Lung (tissue), 12 donors: ENCODE results near the gene C1orf167. TPM values are rescaled to one million over a fixed set of nuclear protein-coding genes. Genes with fewer than 3 reads are reported as not detected.
A peak's percentile ranks its signal among the peaks of the same experiment; 100 is the strongest.

Experiments
- ATAC-seq: fragments of 200-7000 bp; cut with Tn5 transposase; one replicate; pipeline ENCODE4 v1.9.1; 2020; ENCODE audit warnings: moderate number of reproducible peaks; ENCODE audit not compliant: insufficient read depth, low FRiP score
- DNase-seq, 3 donors: peaks; one replicate each; pipeline ENCODE4 v3.0.0-alpha.2; 2013 to 2017
- H3K27ac ChIP-seq, 2 donors: one replicate each; pipeline ENCODE4 v1.5.1; 2013; ENCODE audit warnings: mild to moderate bottlenecking in 2 of 2, moderate library complexity in 2 of 2, control low read depth in 1 of 2, inconsistent platforms in 1 of 2, low read depth in 1 of 2, low read length in 1 of 2
- H3K27me3 ChIP-seq, 3 donors: one replicate each; pipeline ENCODE4 v1.5.1; 2013; ENCODE audit warnings: low read length in 2 of 3; ENCODE audit not compliant: control insufficient read depth in 3 of 3, insufficient read depth in 3 of 3
- H3K36me3 ChIP-seq, 4 donors: one replicate each; pipeline ENCODE4 v1.5.1; 2013; ENCODE audit warnings: low read length in 4 of 4, mild to moderate bottlenecking in 1 of 4, moderate library complexity in 1 of 4; ENCODE audit not compliant: control insufficient read depth in 4 of 4, insufficient read depth in 4 of 4
- H3K4me1 ChIP-seq, 5 donors: one replicate each; pipeline ENCODE4 v1.5.1; 2013; ENCODE audit warnings: low read length in 5 of 5, mild to moderate bottlenecking in 2 of 5, moderate library complexity in 1 of 5; ENCODE audit not compliant: control insufficient read depth in 5 of 5, insufficient read depth in 5 of 5
- H3K4me3 ChIP-seq: one replicate; pipeline ENCODE4 v1.5.1; 2013; ENCODE audit warnings: mild to moderate bottlenecking, control low read depth, moderate library complexity
- H3K9ac ChIP-seq, 2 donors: one replicate each; pipeline ENCODE4 v1.5.1; 2013; ENCODE audit warnings: low read length in 2 of 2, control low read depth in 1 of 2; ENCODE audit not compliant: insufficient read depth in 1 of 2
- H3K9me3 ChIP-seq, 4 donors: one replicate each; pipeline ENCODE4 v1.5.1; 2013; ENCODE audit warnings: low read length in 3 of 4, mild to moderate bottlenecking in 1 of 4, moderate library complexity in 1 of 4; ENCODE audit not compliant: control insufficient read depth in 4 of 4, insufficient read depth in 3 of 4
- CTCF ChIP-seq: IDR thresholded peaks from 2 replicates; pipeline ENCODE4 v1.5.1; 2012; ENCODE audit warnings: mild to moderate bottlenecking; ENCODE audit errors: control extremely low read depth, extremely low read depth
- WGBS, 2 donors: extraction: QIAGEN DNeasy Blood & Tissue Kit; methylation state at CpG; one replicate each; pipeline ENCODE4 v1.1.7; 2013; 5-methylcytosine and 5-hydroxymethylcytosine counted together
- polyA plus RNA-seq, 2 donors: library from polyadenylated mRNA; stranded (reverse); fragments of 200-250 nt; gene quantifications; one replicate each; pipeline ENCODE4 v1.2.1, GENCODE V29; 2013
- total RNA-seq, 2 donors: library from RNA; depleted of rRNA in 1 of 2; stranded (reverse); fragments of >200 nt in 1 of 2; gene quantifications; one replicate each; pipeline ENCODE4 v1.2.1, GENCODE V29; 2014 to 2021
- donor health status: control.
- donor health status: control.
- donor health status: Bipolar disorder and iron deficiency.
- donor health status: healthy.
- donor health status: DM: yes; HTN: yes; CAD: no.

C1orf167 gene
- total and polyA plus RNA-seq, 4 donors: 0.91 to 11.3 (median 9.1) TPM

GRCh38 chr1:11784993-11785769, 23.2 kb downstream of the C1orf167 start:
- peak overlapping the region; percentile 38 to 49 for H3K27ac ChIP-seq
- peak; percentile 51 to 87 (median 61) for DNase-seq
- H3K9ac ChIP-seq: no peak overlapping the region
- 5 to 9% methylated on average over 28 to 30 of the region's 30 CpGs for WGBS, 2 donors
- H3K9me3 ChIP-seq: peaks cover 0 to 2% (median 0%) of the 10 kb centered on the region in 4 donors
- no peaks in the 10 kb centered on the region for H3K27me3 ChIP-seq
- peaks cover 0 to 10% (median under 1%) of the 10 kb centered on the region in 4 donors for H3K36me3 ChIP-seq
- H3K4me1 ChIP-seq: peaks cover 3 to 43% (median 17%) of the 10 kb centered on the region in 5 donors
- TF ChIP-seq CTCF: peak; percentile 63
- no peak overlapping the region for H3K4me3 ChIP-seq
- ATAC-seq: no peak

- peaks cover 0 to 14% (median 4%) of the 10 kb centered on the region in 4 donors for H3K36me3 ChIP-seq
- H3K27ac ChIP-seq: peak overlapping the region in 1 of 2 donors; percentile 28
- no peak overlapping the region for H3K9ac ChIP-seq
- no peak for DNase-seq
- 64 to 73% methylated on average over 5 of the region's 5 CpGs for WGBS, 2 donors
- H3K4me3 ChIP-seq: no peak overlapping the region
- H3K4me1 ChIP-seq: peaks cover 3 to 51% (median 17%) of the 10 kb centered on the region in 5 donors
- no peak for ATAC-seq
- no peaks in the 10 kb centered on the region for H3K27me3 ChIP-seq
- TF ChIP-seq CTCF: no peak
- no peaks in the 10 kb centered on the region for H3K9me3 ChIP-seq
Observed at GRCh38 chr1:11786168-11786567, 24.2 kb downstream of the C1orf167 start.

- Histone ChIP-seq H3K4me1 (peaks cover 3 to 62% (median 17%) of the 10 kb centered on the region in 5 donors), H3K27me3 (no peaks in the 10 kb centered on the region), H3K9me3 (no peaks in the 10 kb centered on the region), H3K9ac (no peak overlapping the region), H3K4me3 (no peak overlapping the region), H3K36me3 (peaks cover 0 to 22% (median 10%) of the 10 kb centered on the region in 4 donors), H3K27ac (peak overlapping the region; percentile 93 to 95)
- peak; percentile 42 for ATAC-seq
- no peak for TF ChIP-seq CTCF
- peak; percentile 48 to 61 (median 60) for DNase-seq
- WGBS, 2 donors: 35 to 60% methylated on average over 16 of the region's 16 CpGs
Observed at GRCh38 chr1:11787251-11787803, 25.3 kb downstream of the C1orf167 start.
